ENCODE results near the gene TRAP1.
"Not testable (repeated sequence)": the region's sequence is repeated elsewhere in the genome, so short reads cannot be mapped to it uniquely, and the experiment has no call there.

TRAP1 gene

DNA sequence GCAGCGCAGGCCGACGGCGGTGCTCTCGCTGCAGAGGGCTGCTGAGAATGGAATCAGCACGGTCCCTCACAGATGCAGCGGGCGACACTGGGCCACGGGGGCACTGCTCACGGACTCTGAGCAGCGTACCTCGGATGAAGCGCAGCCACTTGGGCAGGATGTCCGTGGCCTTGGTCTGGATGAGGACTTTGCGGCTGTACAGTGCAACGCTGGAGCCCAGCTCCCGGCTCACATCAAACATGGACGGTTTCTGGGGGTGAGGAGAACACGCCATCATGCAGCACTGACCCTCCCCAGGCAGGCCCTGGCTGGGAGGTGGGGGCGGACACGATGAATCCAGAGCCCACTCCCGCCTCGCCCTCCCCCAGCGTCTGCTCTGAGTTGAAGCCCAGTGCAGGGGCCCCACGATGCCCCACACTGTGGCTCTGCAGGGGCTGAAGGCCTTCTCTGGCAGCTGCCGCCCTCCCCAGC lies 44.7 kb downstream of the TRAP1 start:
- no peak for DNase-seq

DNA sequence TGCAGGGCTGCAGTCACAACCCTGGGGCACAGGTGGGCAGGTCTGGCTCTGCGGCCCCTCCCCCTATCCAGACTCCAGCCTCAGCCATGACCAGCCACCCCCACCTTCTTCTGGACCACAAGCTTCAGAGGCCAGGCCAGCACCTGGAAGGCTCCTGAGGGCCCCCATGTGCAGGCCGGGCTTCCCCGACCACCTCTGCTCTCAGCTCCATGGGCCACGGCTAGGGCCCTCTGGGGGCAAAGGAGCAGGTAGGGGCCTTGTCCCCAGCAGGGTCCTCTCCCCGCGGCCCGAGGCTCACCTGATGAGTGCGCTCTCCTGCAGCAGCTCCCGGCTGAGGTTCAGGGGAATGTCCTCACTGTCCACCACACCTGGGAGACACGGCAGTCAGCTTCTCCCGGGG lies 45.9 kb downstream of the TRAP1 start:
- DNase-seq, result no peak

GRCh38 chr16:3670711-3671110 lies 46.6 kb downstream of the TRAP1 start:
- no peak for DNase-seq

- DNase-seq, result no peak
Measured at GRCh38 chr16:3669082-3669481, 48.2 kb downstream of the TRAP1 start.

DNA sequence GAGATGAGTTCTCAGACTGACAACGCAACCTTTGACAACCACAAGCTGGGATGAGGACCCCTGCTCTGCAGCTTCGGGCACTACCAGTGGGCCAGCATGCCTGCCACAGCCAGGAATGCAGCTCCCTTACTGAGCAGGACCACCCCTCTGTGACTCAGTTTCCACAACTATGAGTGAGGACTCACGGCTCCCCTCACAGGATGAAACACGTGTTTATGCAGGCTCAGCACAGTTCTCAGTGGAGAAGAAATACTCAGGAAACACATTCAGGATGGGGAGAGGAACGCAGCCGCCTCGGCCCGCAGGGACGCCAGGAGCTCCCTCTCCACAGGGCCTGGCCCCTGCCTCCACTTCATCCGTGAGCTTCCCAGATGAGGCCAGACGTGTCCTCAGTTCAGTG lies 48.7 kb downstream of the TRAP1 start:
- DNase-seq, result no peak

GRCh38 chr16:3665508-3665907 lies 51.8 kb downstream of the TRAP1 start:
- no peak for DNase-seq

- no peak for DNase-seq
Measured at GRCh38 chr16:3664187-3664896, 53.0 kb downstream of the TRAP1 start.

DNA sequence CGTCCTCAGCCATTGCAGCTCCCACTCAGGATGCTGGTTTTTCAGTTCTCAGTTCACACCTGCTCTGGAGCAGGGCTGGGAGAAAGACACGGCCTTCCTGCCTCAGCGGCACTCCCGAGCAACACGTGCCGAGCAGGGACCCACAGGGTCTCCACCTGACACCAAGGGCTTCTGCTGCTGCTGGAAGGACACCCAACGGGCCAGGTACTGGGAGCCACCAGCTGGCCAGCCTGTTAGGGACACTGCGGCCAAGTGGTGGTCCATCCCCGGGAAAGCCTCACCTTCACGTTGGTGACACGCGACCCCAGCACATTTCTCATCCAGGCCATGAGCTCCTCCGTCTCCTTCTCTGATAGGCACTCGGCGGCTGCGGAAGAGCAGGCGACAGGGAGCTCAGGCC lies 54.7 kb downstream of the TRAP1 start:
- DNase-seq, result no peak

GRCh38 chr16:3661922-3662321 lies 55.4 kb downstream of the TRAP1 start:
- no peak for DNase-seq

DNA sequence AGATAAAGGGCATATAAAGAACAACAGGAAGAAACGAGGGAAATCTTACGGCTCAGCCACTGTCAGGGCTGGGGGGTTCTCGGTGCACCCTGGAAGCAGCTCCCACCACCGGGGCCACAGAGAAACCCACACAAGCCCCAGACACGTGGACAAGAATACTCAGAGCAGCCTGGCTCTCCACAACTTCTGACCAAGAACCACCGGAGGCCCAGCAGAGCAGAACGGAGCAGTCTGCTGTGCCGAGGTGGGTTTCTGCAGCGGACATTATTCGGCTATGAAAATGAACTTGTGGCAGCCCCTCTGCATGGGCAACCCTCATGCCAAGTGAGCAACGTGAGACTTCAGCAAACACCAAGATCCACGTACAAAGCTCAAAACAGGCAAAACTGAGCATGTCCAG lies 56.0 kb downstream of the TRAP1 start:
- no peak for DNase-seq

- no peak for DNase-seq
Measured at GRCh38 chr16:3659251-3659650, 58.1 kb downstream of the TRAP1 start.

DNA sequence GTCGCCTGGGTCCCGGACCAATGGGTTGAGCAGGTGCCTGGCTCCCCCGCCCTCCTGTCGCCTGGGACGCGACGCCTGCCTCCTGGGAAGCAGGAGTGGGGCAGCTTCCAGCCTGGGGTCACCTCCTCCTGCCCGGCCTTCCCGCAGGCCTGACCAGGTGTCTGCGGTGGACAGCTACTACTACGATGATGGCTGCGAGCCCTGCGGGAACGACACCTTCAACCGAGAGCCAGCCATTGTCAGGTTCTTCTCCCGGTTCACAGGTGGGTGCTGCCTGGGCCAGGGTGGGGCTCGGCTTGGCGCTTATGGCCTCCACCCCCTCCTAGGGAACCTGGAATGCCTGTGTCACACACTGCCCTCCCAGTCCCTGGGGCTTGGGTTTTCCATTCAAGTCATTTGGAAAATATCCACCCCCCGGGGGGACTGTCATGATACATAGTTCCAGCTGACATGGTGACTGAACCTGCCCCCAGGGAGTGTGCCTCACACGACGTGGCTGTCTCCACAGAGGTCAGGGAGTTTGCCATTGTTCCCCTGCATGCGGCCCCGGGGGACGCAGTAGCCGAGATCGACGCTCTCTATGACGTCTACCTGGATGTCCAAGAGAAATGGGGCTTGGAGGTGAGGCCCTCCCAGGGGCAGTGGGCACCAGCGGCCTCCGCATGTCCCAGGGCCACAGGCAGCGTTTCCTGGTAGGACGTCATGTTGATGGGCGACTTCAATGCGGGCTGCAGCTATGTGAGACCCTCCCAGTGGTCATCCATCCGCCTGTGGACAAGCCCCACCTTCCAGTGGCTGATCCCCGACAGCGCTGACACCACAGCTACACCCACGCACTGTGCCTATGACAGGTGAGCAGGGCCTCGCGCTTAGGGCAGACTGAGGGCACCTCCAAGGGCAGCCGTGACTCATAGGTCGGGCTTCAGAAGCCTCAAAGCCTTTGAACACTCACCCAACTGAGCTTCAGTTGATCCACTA lies 60.5 kb downstream of the TRAP1 start:
- DNase-seq, result no peak

DNA sequence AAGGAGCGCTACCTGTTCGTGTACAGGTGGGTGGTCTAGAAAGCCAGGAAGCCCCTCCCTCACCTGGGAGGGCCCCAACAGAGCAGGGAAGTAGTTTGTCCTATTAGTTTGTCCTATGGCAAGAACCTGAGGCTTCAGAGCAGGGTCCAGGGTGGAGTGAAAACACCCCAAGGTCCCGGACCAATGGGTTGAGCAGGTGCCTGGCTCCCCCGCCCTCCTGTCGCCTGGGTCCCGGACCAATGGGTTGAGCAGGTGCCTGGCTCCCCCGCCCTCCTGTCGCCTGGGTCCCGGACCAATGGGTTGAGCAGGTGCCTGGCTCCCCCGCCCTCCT lies 61.2 kb downstream of the TRAP1 start:
- DNase-seq, result not testable (repeated sequence)

- no peak for DNase-seq
Measured at GRCh38 chr16:3655396-3656159, 61.7 kb downstream of the TRAP1 start.

GRCh38 chr16:3655030-3655395 lies 62.3 kb downstream of the TRAP1 start:
- DNase-seq, result no peak

GRCh38 chr16:3654249-3654991 lies 62.9 kb downstream of the TRAP1 start, which contains the start of gene DNASE1:
Gene DNASE1, plus strand, starts transcription at chr16:3654691. Its CDS starts 683 bp downstream, at chr16:3655374.
- peak; percentile 62 to 80 (median 74) for DNase-seq

GRCh38 chr16:3652373-3653195 lies 64.7 kb downstream of the TRAP1 start:
- DNase-seq, result no peak

- DNase-seq, result no peak
Measured at GRCh38 chr16:3651461-3652372, 65.6 kb downstream of the TRAP1 start.

GRCh38 chr16:3650631-3651265 lies 66.6 kb downstream of the TRAP1 start:
- DNase-seq, result no peak
